Fibroblast of pulmonary artery (primary cell): Measurements from ENCODE around the gene P2RY6.

Source experiments
- DNase-seq: peaks from one replicate; pipeline ENCODE4 v3.0.0-alpha.2; 2010; ENCODE audit warnings: low read depth
- H3K4me3 ChIP-seq: replicated peaks from 2 replicates; pipeline ENCODE4 v1.5.1; 2011; ENCODE audit warnings: low read depth, mild to moderate bottlenecking, control low read depth, low read length, moderate library complexity
- TF ChIP-seq, protein P1 (sequence below): IDR thresholded peaks from 2 replicates; pipeline ENCODE4 v1.5.1; 2011; ENCODE audit warnings: mild to moderate bottlenecking, control low read depth, low read length, inconsistent platforms; ENCODE audit errors: missing control alignments

Gene P2RY6

DNA sequence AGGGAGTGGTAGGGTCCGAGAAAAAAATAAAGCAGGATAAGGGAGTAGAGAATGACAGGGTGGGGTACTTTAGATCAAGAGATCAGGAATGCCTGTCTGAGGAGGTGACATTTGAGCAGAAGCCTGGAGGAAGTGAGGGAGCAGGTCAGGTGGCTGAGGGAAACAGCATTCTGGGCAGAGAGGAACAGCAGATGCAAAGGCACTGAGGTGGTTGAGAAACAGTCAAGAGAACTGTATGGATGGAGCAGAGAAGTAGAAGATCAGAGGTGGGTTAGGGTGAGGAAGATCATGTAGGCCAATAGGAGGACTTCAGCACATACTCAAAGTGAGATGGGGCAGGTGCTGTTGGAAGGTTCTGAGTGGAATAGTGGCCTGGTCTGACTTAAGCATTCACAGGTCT is 44.3 kb downstream of the P2RY6 start:
- H3K4me3 ChIP-seq: no peak overlapping the region
- no peak for DNase-seq
- TF ChIP-seq, protein P1, sequence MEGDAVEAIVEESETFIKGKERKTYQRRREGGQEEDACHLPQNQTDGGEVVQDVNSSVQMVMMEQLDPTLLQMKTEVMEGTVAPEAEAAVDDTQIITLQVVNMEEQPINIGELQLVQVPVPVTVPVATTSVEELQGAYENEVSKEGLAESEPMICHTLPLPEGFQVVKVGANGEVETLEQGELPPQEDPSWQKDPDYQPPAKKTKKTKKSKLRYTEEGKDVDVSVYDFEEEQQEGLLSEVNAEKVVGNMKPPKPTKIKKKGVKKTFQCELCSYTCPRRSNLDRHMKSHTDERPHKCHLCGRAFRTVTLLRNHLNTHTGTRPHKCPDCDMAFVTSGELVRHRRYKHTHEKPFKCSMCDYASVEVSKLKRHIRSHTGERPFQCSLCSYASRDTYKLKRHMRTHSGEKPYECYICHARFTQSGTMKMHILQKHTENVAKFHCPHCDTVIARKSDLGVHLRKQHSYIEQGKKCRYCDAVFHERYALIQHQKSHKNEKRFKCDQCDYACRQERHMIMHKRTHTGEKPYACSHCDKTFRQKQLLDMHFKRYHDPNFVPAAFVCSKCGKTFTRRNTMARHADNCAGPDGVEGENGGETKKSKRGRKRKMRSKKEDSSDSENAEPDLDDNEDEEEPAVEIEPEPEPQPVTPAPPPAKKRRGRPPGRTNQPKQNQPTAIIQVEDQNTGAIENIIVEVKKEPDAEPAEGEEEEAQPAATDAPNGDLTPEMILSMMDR: no peak

DNA sequence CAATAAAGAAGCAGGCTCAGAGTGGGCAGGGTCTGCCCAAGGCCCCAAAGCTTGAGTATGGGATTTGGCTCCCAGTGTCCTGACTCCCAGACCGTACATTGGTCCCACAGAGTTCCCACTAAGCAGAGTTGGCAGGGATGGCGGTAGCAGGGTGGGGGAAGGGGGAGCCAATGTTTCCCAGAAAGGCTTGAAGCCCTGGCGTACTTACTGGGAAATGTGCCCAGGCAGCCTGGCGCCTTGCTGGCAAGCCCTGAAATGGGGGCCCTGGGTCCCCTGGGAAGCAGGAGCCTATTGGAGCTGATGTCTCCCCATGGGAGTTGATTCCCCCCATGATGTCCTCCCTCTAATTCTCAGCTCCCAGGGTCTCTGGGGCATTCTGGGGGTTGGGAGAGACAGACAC is 45.2 kb downstream of the P2RY6 start:
- H3K4me3 ChIP-seq: no peak overlapping the region
- no peak for DNase-seq
- TF ChIP-seq, protein P1: no peak

DNA sequence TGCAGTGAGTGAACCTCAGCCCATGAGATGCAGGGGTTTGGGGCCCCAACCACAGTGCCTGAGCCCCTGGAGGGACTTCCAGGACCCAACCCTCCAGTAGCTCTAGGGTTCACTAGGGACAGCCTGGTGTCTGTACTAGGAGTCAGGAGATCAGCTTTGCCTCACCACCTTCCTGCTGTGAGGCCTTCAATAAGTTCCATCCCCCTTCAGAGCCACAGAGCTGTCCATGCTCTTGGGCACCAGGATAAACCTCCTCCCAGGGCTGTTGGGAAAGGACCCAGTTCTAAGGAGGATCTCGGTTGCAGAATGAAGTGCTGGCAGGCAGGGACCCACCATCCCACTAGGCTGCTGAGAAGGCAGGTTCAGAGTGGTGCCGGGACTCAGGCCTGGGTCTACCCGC is 45.7 kb downstream of the P2RY6 start:
- no peak for DNase-seq
- TF ChIP-seq, protein P1: no peak
- no peak overlapping the region for H3K4me3 ChIP-seq

DNA sequence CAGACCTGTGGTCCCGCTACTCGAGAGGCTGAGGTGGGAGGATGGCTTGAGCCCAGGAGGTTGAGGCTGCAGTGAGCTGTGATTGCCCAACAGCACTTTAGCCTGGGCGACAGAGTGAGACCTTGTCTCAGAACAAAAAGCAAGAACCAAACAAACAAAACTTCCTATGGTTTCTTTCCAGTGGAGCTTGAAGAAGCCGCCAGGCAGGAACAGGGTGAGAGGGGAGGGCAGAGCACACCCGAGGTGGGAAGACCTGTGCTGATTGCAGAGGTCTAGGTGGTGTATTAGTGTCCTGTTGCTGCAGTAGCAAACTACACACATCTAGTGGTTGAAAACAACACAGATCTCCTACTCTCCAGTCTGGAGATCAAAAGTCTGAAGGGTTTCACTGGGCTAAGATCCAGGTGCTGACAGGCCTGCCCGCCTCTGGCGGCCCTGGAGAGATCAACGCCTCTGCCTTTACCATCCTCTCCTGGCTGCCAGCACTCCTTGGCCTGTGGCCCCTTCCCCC is 46.4 kb downstream of the P2RY6 start:
- no peak for DNase-seq
- TF ChIP-seq, protein P1: no peak
- H3K4me3 ChIP-seq: no peak overlapping the region

DNA sequence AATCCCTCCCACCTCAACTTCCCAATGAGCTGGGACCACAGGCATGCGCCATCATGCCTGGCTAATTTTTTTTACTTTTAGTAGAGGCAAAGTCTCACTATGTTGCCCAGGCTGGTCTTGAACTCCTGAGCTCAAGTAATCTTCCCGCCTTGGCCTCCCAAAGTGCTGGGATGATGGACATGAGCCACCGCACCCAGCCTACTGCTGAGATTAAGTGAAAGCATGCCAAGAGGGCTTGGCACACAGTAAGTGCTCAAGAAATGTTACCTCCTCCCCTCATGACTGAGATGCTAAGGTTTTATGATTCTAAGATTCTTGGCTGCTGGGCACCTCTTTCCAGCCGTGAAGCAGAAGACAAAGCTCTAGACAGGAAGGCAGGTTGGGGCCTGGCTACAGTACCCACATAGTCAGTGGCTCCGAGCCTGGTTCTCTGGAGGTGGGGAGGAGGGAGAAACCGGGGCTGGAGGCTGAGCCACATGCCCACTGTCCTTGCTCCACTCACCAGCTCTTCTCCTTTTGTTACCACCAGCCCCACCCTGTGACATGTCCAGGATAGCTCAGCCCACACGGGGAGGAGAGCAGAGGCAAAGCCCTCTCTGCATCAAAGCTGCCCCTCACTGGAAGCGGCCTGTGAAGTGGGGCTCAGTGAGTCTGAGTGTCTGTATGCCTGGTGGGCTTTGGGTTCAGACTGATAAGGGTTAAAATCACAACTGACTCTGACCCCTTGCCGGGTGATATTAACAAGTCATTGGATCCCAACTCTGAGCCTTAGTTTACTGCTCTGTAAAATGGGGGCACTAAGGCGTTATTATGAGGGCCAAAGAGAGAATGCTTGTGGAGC is 48.8 kb downstream of the P2RY6 start:
- DNase-seq: peak; percentile 68
- no peak overlapping the region for H3K4me3 ChIP-seq
- TF ChIP-seq, protein P1: no peak

DNA sequence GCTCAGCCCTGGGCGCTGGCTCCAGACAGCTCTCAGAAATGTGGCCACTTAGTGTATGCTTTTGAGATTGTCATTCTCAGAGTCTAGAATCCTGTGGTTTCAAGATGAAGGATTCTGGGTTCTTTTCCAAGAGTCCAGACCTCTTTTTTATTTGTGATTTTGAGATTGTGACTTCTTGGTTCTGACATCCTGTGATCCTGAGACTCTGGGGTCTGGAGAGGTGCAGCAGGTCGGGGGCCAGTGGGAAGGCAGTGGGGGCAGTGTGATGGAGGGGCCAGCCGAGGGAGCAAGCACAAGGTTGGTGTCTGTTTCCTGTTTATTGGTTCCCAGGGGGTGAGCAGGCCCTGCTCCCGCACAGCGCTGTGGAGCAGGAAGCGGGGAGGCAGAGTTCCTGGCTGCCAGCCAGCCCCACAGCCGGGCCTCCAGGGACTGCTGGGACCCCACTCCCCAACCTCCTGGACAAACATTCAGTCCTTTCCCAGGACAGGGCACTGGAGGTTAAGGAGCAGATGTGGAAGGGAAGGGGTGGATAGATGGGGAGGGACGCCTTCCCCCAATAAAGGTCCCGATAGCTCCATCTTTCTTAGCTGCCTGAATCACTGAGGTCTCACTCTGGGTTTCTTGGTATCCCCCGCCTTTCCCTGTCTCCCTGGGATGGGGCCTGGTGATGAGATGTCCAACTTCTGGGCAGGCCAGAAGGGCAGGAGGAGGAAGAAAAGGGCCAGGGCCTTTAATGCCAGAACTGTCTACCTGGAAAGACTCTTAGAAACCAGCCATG is 49.7 kb downstream of the P2RY6 start:
- peak; percentile 70 for DNase-seq
- TF ChIP-seq, protein P1: no peak
- no peak overlapping the region for H3K4me3 ChIP-seq
